ACC112 (cell line): ENCODE results near the gene ABCB11.

Experiments
- H2AFZ ChIP-seq: fragments of 200-600 bp; sonication (generic); one replicate; pipeline ENCODE4 v1.6.0; 2017; ENCODE audit warnings: antibody characterized with exemption, low read length; ENCODE audit not compliant: unreplicated experiment
- H3K27ac ChIP-seq: fragments of 200-600 bp; sonication (generic); 2 replicates; pipeline ENCODE4 v1.5.1; 2014; ENCODE audit warnings: low read depth, mild to moderate bottlenecking, antibody characterized with exemption, low read length, moderate library complexity
- H3K27me3 ChIP-seq: fragments of 200-600 bp; sonication (generic); 2 replicates; pipeline ENCODE4 v1.6.1; 2014; ENCODE audit warnings: mild to moderate bottlenecking, antibody characterized with exemption, low read length, moderate library complexity, mixed read lengths; ENCODE audit not compliant: insufficient read depth
- H3K36me3 ChIP-seq: fragments of 200-600 bp; sonication (generic); 2 replicates; pipeline ENCODE4 v1.6.1; 2016; ENCODE audit warnings: mild to moderate bottlenecking, antibody characterized with exemption, low read length, moderate library complexity, mixed read lengths; ENCODE audit not compliant: insufficient read depth
- H3K4me1 ChIP-seq: fragments of 200-600 bp; sonication (generic); one replicate; pipeline ENCODE4 v1.6.1; 2016; ENCODE audit warnings: low read length, mixed read lengths; ENCODE audit not compliant: insufficient read depth, unreplicated experiment, control insufficient read depth
- H3K4me3 ChIP-seq: fragments of 200-600 bp; sonication (generic); 2 replicates; pipeline ENCODE4 v1.5.1; 2014; ENCODE audit warnings: mild to moderate bottlenecking, low read depth, low read length
- H3K79me2 ChIP-seq: fragments of 200-600 bp; sonication (generic); one replicate; pipeline ENCODE4 v1.6.0; 2016; ENCODE audit warnings: low read length; ENCODE audit not compliant: control insufficient read depth, unreplicated experiment, insufficient read depth

The ABCB11 gene

DNA sequence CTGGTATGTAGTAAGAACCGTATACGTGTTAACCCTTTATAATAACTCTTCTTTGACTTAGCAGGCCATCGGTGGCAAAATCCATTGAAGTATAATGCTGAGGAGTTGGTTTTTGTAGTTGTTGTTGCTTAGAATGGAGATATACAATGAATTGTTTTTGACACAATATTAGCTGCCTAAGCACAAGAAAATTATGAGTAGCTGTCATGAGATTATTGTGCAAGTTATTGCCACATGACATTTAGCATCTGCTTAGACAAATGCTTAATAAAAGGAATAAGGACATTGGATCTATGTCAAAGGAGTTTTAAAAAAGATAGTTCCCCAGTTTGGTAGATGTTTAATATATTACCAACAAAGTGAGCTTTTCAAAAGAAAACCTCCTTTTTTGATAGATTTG, 59.9 kb downstream of the ABCB11 start:
- no peak overlapping the region for H3K4me3 ChIP-seq
- H3K79me2 ChIP-seq: no peaks in the 10 kb centered on the region
- no peaks in the 10 kb centered on the region for H3K36me3 ChIP-seq
- H3K27ac ChIP-seq: no peak overlapping the region
- no peaks in the 10 kb centered on the region for H3K4me1 ChIP-seq
- no peaks in the 10 kb centered on the region for H3K27me3 ChIP-seq
- H2AFZ ChIP-seq: no peak overlapping the region

- Histone ChIP-seq H3K79me2 (no peaks in the 10 kb centered on the region), H3K4me3 (no peak overlapping the region), H3K27me3 (no peaks in the 10 kb centered on the region), H3K4me1 (no peaks in the 10 kb centered on the region), H2AFZ (no peak overlapping the region), H3K36me3 (no peaks in the 10 kb centered on the region), H3K27ac (no peak overlapping the region)
Observed at GRCh38 chr2:168970711-168971233, 60.4 kb downstream of the ABCB11 start.

DNA sequence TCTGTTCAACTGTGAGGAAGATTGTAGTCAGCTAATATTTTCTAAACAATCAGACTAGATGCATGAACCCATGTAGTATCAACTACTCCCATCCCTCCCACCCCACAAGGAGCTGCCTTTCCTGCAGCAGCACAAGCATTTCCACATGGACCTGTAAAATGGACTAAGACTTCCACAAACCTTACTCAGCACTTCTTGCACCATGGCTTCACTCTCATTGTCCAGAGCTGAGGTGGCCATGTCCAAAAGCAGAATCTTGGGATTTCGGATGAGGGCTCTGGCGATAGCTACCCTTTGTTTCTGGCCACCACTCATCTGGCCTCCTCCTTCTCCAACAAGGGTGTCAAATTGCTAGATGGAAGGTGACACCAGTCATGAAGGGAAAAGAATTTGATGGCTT, 61.3 kb downstream of the ABCB11 start:
- no peak overlapping the region for H2AFZ ChIP-seq
- no peaks in the 10 kb centered on the region for H3K27me3 ChIP-seq
- no peak overlapping the region for H3K27ac ChIP-seq
- no peaks in the 10 kb centered on the region for H3K79me2 ChIP-seq
- H3K36me3 ChIP-seq: no peaks in the 10 kb centered on the region
- no peak overlapping the region for H3K4me3 ChIP-seq
- no peaks in the 10 kb centered on the region for H3K4me1 ChIP-seq

GRCh38 chr2:168968342-168968741, 62.8 kb downstream of the ABCB11 start:
- no peaks in the 10 kb centered on the region for H3K36me3 ChIP-seq
- no peak overlapping the region for H3K27ac ChIP-seq
- H3K4me3 ChIP-seq: no peak overlapping the region
- H3K27me3 ChIP-seq: no peaks in the 10 kb centered on the region
- H3K4me1 ChIP-seq: no peaks in the 10 kb centered on the region
- no peaks in the 10 kb centered on the region for H3K79me2 ChIP-seq
- H2AFZ ChIP-seq: no peak overlapping the region

GRCh38 chr2:168964251-168964807, 66.8 kb downstream of the ABCB11 start:
- Histone ChIP-seq H3K4me1 (peaks cover 15% of the 10 kb centered on the region), H3K36me3 (no peaks in the 10 kb centered on the region), H3K79me2 (no peaks in the 10 kb centered on the region), H3K27me3 (no peaks in the 10 kb centered on the region), H3K27ac (no peak overlapping the region), H3K4me3 (no peak overlapping the region), H2AFZ (no peak overlapping the region)

DNA sequence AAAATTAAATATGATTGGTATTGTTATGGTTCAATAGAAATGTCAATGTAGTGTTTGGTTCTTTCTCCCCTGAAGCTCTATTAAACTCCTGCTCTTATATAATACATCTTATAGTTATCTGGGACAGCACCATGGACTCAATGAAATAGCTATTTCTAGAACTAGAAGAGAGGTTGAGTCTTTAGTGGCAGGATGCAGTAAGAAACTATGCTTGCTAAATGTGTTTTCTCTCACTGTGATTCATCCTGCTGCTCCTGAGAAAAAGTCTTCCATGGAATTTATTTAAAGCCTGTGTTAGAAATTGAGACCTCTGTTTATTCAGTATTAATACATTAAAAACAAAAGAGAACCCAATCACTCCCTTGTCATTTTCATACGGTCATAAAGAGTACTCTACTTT, 68.5 kb downstream of the ABCB11 start:
- H3K79me2 ChIP-seq: no peaks in the 10 kb centered on the region
- peak overlapping the region; percentile 44 for H3K27ac ChIP-seq
- H3K36me3 ChIP-seq: no peaks in the 10 kb centered on the region
- H3K27me3 ChIP-seq: no peaks in the 10 kb centered on the region
- H3K4me1 ChIP-seq: peaks cover 15% of the 10 kb centered on the region
- H2AFZ ChIP-seq: peak overlapping the region; percentile 52
- no peak overlapping the region for H3K4me3 ChIP-seq

DNA sequence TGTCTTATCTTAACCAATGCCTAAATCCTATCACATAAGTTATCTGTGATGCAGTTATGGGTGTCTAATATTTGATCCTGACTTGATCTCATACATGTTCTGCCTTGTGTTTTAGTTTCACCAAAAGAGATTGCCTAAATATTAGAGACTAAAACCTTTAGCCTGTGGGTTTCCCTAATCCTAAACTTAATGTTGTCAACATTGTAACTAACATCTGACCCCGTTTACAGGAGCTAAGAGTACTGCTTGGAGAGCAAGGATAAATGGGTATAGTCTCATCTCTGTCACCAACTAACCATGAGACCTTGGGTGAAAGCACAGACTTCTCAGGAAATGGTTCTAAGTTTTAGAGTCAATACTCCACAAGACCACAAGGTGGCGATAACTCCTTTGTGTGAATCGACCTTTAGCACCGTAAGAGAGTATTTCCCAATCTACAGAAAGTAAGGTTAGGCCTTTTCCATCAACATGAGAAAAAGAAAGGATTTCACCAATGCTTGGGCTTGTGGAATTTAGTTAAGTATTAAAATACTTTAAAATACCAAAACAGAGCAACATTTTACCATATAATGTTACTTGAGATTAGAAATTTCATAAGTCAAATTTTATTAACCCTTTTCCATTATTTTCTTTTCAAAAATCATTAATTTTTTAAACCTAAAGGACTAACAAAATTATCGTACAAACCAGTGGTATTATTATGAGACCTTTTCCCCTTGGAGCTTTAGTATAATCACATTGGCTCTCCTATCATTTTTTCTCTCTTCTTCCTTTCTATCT, 69.5 kb downstream of the ABCB11 start:
- no peaks in the 10 kb centered on the region for H3K27me3 ChIP-seq
- H3K4me1 ChIP-seq: peaks cover 15% of the 10 kb centered on the region
- peak overlapping the region; percentile 44 for H3K27ac ChIP-seq
- peak overlapping the region; percentile 52 for H2AFZ ChIP-seq
- H3K4me3 ChIP-seq: no peak overlapping the region
- no peaks in the 10 kb centered on the region for H3K79me2 ChIP-seq
- H3K36me3 ChIP-seq: no peaks in the 10 kb centered on the region

DNA sequence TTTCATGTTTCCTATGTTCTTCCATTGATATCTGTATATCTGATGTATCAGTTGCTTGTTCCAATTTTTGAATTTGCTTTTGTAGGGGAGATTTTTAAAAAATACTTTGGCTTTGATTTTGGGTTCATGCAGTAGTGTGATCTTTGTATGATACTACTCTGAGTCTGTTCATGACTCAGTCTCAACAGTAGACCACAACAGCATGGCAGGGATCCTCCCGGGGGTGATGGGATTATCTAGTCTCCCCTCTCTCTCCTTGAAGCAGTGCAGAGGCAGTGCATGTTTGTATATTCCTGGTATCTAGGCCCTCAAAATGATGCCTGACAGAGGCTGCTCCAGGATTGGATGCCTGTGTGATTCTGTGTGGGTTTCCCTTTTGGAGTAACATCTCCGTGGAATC, 74.7 kb downstream of the ABCB11 start:
- Histone ChIP-seq H3K27me3 (no peaks in the 10 kb centered on the region), H3K4me1 (no peaks in the 10 kb centered on the region), H3K4me3 (no peak overlapping the region), H3K36me3 (no peaks in the 10 kb centered on the region), H2AFZ (no peak overlapping the region), H3K79me2 (no peaks in the 10 kb centered on the region), H3K27ac (no peak overlapping the region)

DNA sequence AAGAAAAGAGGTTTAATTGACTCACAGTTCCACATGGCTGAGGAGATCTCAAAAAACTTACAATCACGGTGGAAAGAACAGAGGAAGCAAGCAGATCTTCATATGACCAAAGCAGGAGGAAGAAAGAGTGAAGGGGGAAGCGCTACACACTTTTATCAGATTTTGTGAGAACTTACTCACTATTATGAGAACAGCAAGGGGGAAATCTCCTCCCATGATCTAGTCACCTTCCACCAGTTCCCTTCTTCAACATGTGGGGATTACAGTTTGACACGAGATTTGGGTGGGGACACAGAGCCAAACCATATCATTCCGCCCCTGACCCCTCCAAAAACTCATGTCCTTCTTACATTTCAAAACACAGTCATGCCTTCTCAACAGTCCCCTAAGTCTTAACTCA, 75.8 kb downstream of the ABCB11 start:
- no peak overlapping the region for H2AFZ ChIP-seq
- H3K4me1 ChIP-seq: no peaks in the 10 kb centered on the region
- H3K36me3 ChIP-seq: no peaks in the 10 kb centered on the region
- H3K79me2 ChIP-seq: no peaks in the 10 kb centered on the region
- H3K4me3 ChIP-seq: no peak overlapping the region
- H3K27me3 ChIP-seq: no peaks in the 10 kb centered on the region
- H3K27ac ChIP-seq: no peak overlapping the region

- no peak overlapping the region for H3K4me3 ChIP-seq
- H3K4me1 ChIP-seq: no peaks in the 10 kb centered on the region
- H3K27me3 ChIP-seq: no peaks in the 10 kb centered on the region
- no peak overlapping the region for H2AFZ ChIP-seq
- H3K36me3 ChIP-seq: no peaks in the 10 kb centered on the region
- no peak overlapping the region for H3K27ac ChIP-seq
- H3K79me2 ChIP-seq: no peaks in the 10 kb centered on the region
Observed at GRCh38 chr2:168954256-168954655, 76.9 kb downstream of the ABCB11 start.

- Histone ChIP-seq H2AFZ (no peak overlapping the region), H3K27ac (no peak overlapping the region), H3K4me1 (no peaks in the 10 kb centered on the region), H3K79me2 (no peaks in the 10 kb centered on the region), H3K36me3 (no peaks in the 10 kb centered on the region), H3K4me3 (no peak overlapping the region), H3K27me3 (no peaks in the 10 kb centered on the region)
Observed at GRCh38 chr2:168952424-168952823, 78.7 kb downstream of the ABCB11 start.
